Right lobe of liver (tissue), 6 donors: Measurements from ENCODE around the gene GPA33. TPM values are rescaled to one million over a fixed set of nuclear protein-coding genes. Genes with fewer than 3 reads are reported as not detected.

ENCODE experiments used
- ATAC-seq, 4 donors: fragments of 200-7000 bp; cut with Tn5 transposase; one replicate each; pipeline ENCODE4 v1.9.1; 2020; ENCODE audit warnings: mild to moderate bottlenecking in 4 of 4, moderate library complexity in 4 of 4
- DNase-seq, 3 donors: peaks; one replicate each; pipeline ENCODE4 v3.0.0-alpha.2; 2020
- H3K27ac ChIP-seq, 3 donors: fragments of 200-600 bp; one replicate each; pipeline ENCODE4 v1.8.0; 2022
- H3K27me3 ChIP-seq, 2 donors: fragments of 200-600 bp; one replicate each; pipeline ENCODE4 v1.8.0; 2022
- H3K36me3 ChIP-seq, 4 donors: fragments of 200-600 bp; sonication (generic) in 1 of 4; one replicate each; pipeline versions ENCODE4 v1.5.1 to v1.8.0; 2017 to 2022; ENCODE audit warnings: control low read depth in 1 of 4
- H3K4me1 ChIP-seq, 4 donors: fragments of 200-600 bp; sonication (generic) in 1 of 4; one replicate each; pipeline versions ENCODE4 v1.5.1 to v1.8.0; 2017 to 2022; ENCODE audit warnings: control low read depth in 1 of 4
- H3K4me3 ChIP-seq, 3 donors: fragments of 200-600 bp; one replicate each; pipeline ENCODE4 v1.8.0; 2022
- H3K9me3 ChIP-seq, 4 donors: fragments of 200-600 bp; sonication (generic) in 1 of 4; one replicate each; pipeline versions ENCODE4 v1.5.1 to v1.8.0; 2017 to 2022; ENCODE audit warnings: control low read depth in 1 of 4
- POLR2A ChIP-seq: fragments of 450-650 bp; IDR thresholded peaks from one replicate; pipeline ENCODE4 v1.6.1; 2017; ENCODE audit warnings: antibody characterized with exemption, mild to moderate bottlenecking
- WGBS: methylation state at CpG from one replicate; pipeline ENCODE4 v1.1.6; 2018; ENCODE audit warnings: low coverage, low lambda C conversion rate; ENCODE audit not compliant: insufficient coverage; ENCODE audit errors: missing lambda C conversion rate; 5-methylcytosine and 5-hydroxymethylcytosine counted together
- intact Hi-C, 2 donors: fragments of 100-400 bp; cut with DNase I; formaldehyde crosslinking; loops; one replicate each; pipeline versions ENCODE4 v1.11.2 to v1.14.1; 2022
- total RNA-seq, 6 experiments: library from RNA; depleted of rRNA in 2 of 6; stranded (reverse); fragments of >200 nt in 2 of 6; fragmentation: NEBNext Ultra II Directional in 3 of 6; extraction: Animal tissue kit (Norgen Biotek cat#: 25700) in 3 of 6; gene quantifications; one replicate each; pipeline versions ENCODE4 v1.1.0 to v1.2.4, GENCODE V29; 2016 to 2023
- TF ChIP-seq, protein P1 (sequence below), 4 donors: fragments of 200-600 bp in 3 of 4; fragments of 450-650 bp in 1 of 4; IDR thresholded peaks; one replicate each; pipeline versions ENCODE4 v1.5.1 to v1.8.0; 2016 to 2022; ENCODE audit warnings: antibody characterized with exemption in 4 of 4, mild to moderate bottlenecking in 2 of 4
- donor health status: DM: no; HTN: yes; CAD: no.
- donor health status: DM: no; HTN: no; CAD: no.
- donor health status: DM: no; HTN: no; CAD: no.
- donor health status: DM: no; HTN: yes; CAD: no.
- donor health status: DM: no; HTN: yes; CAD: no.

GPA33 gene
- total RNA-seq, 6 experiments from 2014 or later, result 0.12 TPM; not detected in 5

DNA sequence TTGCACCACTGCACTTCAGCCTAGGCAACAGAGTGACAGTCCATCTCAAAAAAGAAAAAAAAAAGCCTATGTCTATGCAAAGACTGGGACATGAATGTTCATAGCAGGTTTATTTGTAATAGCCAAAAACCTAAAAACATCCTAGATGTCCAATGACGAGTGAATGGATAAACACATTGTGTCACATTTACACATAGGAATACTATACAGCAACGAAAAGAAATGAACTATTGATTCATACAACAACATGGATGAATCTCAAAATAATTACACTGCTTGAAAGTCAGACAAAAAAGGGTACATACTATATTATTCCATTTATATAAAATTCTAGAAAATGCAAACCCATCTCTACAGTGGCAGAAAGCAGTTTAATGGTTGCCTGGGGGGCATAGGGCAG, 11.6 kb upstream of the GPA33 start:
- no peak for ATAC-seq
- Histone ChIP-seq H3K9me3 (no peaks in the 10 kb centered on the region), H3K4me3 (no peak overlapping the region), H3K36me3 (no peaks in the 10 kb centered on the region), H3K27ac (no peak overlapping the region), H3K4me1 (no peaks in the 10 kb centered on the region), H3K27me3 (no peaks in the 10 kb centered on the region)
- no peak for DNase-seq
- no peak for TF ChIP-seq POLR2A
- TF ChIP-seq, protein P1, sequence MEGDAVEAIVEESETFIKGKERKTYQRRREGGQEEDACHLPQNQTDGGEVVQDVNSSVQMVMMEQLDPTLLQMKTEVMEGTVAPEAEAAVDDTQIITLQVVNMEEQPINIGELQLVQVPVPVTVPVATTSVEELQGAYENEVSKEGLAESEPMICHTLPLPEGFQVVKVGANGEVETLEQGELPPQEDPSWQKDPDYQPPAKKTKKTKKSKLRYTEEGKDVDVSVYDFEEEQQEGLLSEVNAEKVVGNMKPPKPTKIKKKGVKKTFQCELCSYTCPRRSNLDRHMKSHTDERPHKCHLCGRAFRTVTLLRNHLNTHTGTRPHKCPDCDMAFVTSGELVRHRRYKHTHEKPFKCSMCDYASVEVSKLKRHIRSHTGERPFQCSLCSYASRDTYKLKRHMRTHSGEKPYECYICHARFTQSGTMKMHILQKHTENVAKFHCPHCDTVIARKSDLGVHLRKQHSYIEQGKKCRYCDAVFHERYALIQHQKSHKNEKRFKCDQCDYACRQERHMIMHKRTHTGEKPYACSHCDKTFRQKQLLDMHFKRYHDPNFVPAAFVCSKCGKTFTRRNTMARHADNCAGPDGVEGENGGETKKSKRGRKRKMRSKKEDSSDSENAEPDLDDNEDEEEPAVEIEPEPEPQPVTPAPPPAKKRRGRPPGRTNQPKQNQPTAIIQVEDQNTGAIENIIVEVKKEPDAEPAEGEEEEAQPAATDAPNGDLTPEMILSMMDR (IDR thresholded peaks at IDR 0.05), result no peak
- intact Hi-C loops, result no loop called here
- 47% methylated on average over 2 of the region's 2 CpGs for WGBS

DNA sequence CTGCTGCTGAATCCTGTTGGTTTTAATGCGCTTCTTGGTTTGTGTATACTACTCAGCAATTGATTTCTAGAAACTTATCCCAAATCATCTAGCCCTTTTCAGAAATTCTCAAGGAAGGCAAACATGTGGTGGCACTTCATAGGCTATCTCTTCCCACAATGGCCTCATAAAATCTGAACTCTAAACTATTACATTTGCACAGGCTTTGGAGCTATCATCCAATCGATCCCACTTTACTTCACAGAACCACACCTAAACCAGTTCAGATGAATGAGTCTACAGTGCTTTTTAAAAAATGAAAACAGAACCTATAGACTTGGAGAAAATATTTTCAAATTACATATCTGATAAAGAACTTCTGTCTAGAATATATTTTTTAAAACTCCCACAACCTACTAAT, 10.6 kb upstream of the GPA33 start:
- no peak overlapping the region for H3K4me3 ChIP-seq
- 83% methylated on average over 2 of the region's 2 CpGs for WGBS
- TF ChIP-seq, protein P1 (IDR thresholded peaks at IDR 0.05), result no peak
- TF ChIP-seq POLR2A, result no peak
- no peaks in the 10 kb centered on the region for H3K4me1 ChIP-seq
- no peak overlapping the region for H3K27ac ChIP-seq
- intact Hi-C loops, result no loop called here
- DNase-seq, result no peak
- no peaks in the 10 kb centered on the region for H3K36me3 ChIP-seq
- H3K9me3 ChIP-seq, result no peaks in the 10 kb centered on the region
- ATAC-seq, result no peak
- no peaks in the 10 kb centered on the region for H3K27me3 ChIP-seq

DNA sequence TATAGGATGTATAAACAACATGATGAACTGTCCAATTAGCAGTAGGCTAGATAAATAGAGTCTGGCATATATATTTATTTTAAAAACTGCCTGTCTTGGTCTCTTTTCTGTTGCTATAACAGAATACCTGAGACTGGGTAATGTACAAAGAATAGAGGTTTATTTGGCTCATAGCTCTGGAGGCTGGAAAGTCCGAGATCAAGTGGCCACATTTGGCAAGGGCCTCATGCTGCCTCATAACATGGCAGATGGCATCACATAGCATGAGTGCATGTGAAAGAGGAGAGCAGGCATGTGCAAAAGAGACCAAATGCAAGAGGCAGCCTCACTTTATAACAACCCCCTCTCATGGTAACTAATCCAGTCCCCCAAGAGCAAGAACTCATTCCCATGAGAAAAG, 9.7 kb upstream of the GPA33 start:
- intact Hi-C loops, result no loop called here
- Histone ChIP-seq H3K4me1 (no peaks in the 10 kb centered on the region), H3K36me3 (no peaks in the 10 kb centered on the region), H3K27me3 (no peaks in the 10 kb centered on the region), H3K27ac (no peak overlapping the region), H3K4me3 (no peak overlapping the region), H3K9me3 (no peaks in the 10 kb centered on the region)
- ATAC-seq (no peak), DNase-seq (no peak)
- 100% methylated on average over 1 of the region's 1 CpG for WGBS
- no peak for TF ChIP-seq POLR2A
- TF ChIP-seq, protein P1 (IDR thresholded peaks at IDR 0.05), result no peak

DNA sequence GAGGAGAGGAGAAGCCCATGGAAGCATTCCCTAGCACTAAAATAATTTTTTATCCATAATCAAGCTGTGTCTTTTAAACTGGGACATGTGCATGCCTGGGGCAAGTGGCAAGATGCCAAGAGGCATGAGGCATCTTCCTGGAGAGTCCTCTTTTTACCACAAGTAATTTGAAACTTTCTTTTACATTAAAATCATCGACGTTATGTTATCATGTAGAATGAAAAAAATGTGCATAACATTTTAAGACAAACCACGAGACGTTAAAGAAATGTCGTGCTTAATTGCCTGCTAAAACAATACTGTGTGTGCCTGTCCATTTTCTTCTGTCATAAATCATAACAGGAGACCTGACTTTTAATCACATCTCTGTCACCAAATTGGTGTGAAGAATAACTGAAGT, 5.2 kb upstream of the GPA33 start:
- intact Hi-C loops, result no loop called here
- H3K4me1 ChIP-seq, result no peaks in the 10 kb centered on the region
- DNase-seq (no peak), ATAC-seq (no peak)
- no peaks in the 10 kb centered on the region for H3K9me3 ChIP-seq
- WGBS, result 49% methylated on average over 5 of the region's 5 CpGs
- H3K27me3 ChIP-seq, result no peaks in the 10 kb centered on the region
- no peak for TF ChIP-seq POLR2A
- TF ChIP-seq, protein P1 (IDR thresholded peaks at IDR 0.05), result no peak
- no peaks in the 10 kb centered on the region for H3K36me3 ChIP-seq
- H3K4me3 ChIP-seq, result no peak overlapping the region
- H3K27ac ChIP-seq, result no peak overlapping the region

DNA sequence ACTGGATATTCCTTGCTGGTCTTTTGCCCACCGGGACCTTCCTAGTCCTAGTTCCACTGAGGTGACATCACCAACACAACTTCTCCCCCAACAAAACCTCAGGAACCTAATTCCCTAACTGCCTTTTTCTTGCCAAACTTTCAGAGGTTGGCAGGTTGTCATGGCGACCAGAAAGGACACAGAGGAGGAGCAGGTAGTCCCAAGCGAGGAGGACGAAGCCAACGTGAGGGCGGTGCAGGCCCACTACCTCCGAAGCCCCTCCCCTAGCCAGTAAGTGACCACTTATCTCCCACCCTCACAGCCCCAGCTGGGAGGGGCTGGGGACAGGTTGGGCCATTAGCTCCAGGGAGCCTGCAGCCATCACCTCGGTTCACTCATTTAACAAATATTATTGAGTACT, 4.5 kb upstream of the GPA33 start:
- DNase-seq, result no peak
- H3K27me3 ChIP-seq, result no peaks in the 10 kb centered on the region
- intact Hi-C loops, result no loop called here
- H3K27ac ChIP-seq, result no peak overlapping the region
- no peaks in the 10 kb centered on the region for H3K36me3 ChIP-seq
- ATAC-seq, result peak in 1 of 4 donors; percentile 11
- WGBS, result 48% methylated on average over 3 of the region's 8 CpGs
- no peaks in the 10 kb centered on the region for H3K4me1 ChIP-seq
- no peak overlapping the region for H3K4me3 ChIP-seq
- no peak for TF ChIP-seq POLR2A
- TF ChIP-seq, protein P1 (IDR thresholded peaks at IDR 0.05), result no peak
- H3K9me3 ChIP-seq, result no peaks in the 10 kb centered on the region
